OCI-LY3 (cell line): Measurements from ENCODE around the gene DKK3.

Source experiments
- H2AFZ ChIP-seq: fragments of 200-600, 300-600 bp; shearing (Covaris generic); 2 replicates; pipeline ENCODE4 v1.6.0; 2014; ENCODE audit warnings: antibody characterized with exemption, low read depth, low read length
- H3K27ac ChIP-seq: fragments of 200-600, 300-600 bp; sonication (generic); 2 replicates; pipeline ENCODE4 v1.5.1; 2014; ENCODE audit warnings: mild to moderate bottlenecking, low read length, moderate library complexity, mixed read lengths
- H3K27me3 ChIP-seq: fragments of 200-600, 300-600 bp; sonication (generic); 2 replicates; pipeline ENCODE4 v1.6.1; 2014; ENCODE audit warnings: low read depth, low read length, mixed read lengths
- H3K36me3 ChIP-seq: fragments of 200-600, 300-600 bp; sonication (generic); replicated peaks from 2 replicates; pipeline ENCODE3; 2014; ENCODE audit warnings: low read depth, low read length, mixed read lengths
- H3K4me1 ChIP-seq: fragments of 300-600, 200-600 bp; sonication (generic); 2 replicates; pipeline ENCODE4 v1.6.1; 2014; ENCODE audit warnings: low read length, mixed read lengths
- H3K4me2 ChIP-seq: fragments of 200-600, 300-600 bp; sonication (generic); 2 replicates; pipeline ENCODE4 v1.6.1; 2014; ENCODE audit warnings: low read length, mixed read lengths
- H3K4me3 ChIP-seq: fragments of 300-600, 200-600 bp; sonication (generic); 2 replicates; pipeline ENCODE4 v1.5.1; 2014; ENCODE audit warnings: antibody characterized with exemption, mild to moderate bottlenecking, low read length, moderate library complexity
- H3K79me2 ChIP-seq: fragments of 300-600, 200-600 bp; shearing (Covaris generic); 2 replicates; pipeline ENCODE4 v1.6.1; 2014; ENCODE audit warnings: mild to moderate bottlenecking, low read length, mixed read lengths
- H3K9ac ChIP-seq: fragments of 300-600, 200-600 bp; shearing (Covaris generic); 2 replicates; pipeline ENCODE4 v1.6.0; 2014; ENCODE audit warnings: mild to moderate bottlenecking, low read length, moderate library complexity
- H3K9me3 ChIP-seq: fragments of 200-600, 300-600 bp; shearing (Covaris generic); 2 replicates; pipeline ENCODE4 v1.6.1; 2014; ENCODE audit warnings: low read length, mixed read lengths; ENCODE audit not compliant: insufficient read depth
- H4K20me1 ChIP-seq: fragments of 200-600, 300-600 bp; sonication (generic); 2 replicates; pipeline ENCODE4 v1.6.1; 2016; ENCODE audit warnings: low read length, mixed read lengths; ENCODE audit not compliant: insufficient read depth
- CTCF ChIP-seq: fragments of 200-600, 300-600 bp; sonication (generic); IDR thresholded peaks from 2 replicates; pipeline ENCODE4 v1.5.1; 2014; ENCODE audit warnings: antibody characterized with exemption, low read length, low read depth
- EZH2phosphoT487 ChIP-seq: fragments of 200-600 bp; shearing (Covaris generic); IDR thresholded peaks from 2 replicates; pipeline ENCODE4 v1.6.1; 2018; ENCODE audit warnings: antibody characterized with exemption, mixed run types, low read depth

The DKK3 gene

DNA sequence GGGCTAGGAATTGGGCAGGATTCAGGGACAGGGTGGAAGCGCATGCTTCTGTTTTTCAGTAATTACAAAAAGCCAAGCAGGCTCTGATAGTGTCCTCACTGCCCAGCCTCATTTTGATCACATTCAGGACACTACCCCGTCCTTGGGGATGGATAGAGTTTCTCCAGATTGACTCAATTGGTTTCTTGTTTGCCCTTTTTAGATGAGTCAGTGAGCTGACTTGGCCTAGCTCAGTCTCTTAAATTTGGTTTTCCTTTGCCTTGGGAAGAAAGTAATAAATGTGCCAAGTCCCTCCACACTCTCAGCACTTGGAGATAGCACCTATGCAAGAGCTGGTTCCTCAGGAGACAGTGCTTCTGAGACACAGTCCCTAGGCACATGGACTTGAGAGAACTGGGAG, 25.5 kb downstream of the DKK3 start:
- Histone ChIP-seq H3K4me3 (no peak overlapping the region), H3K27me3 (0 out of 2 replicates have a peak, but pooled peaks cover 3% of the 10 kb centered on the region), H3K4me1 (no peaks in the 10 kb centered on the region), H4K20me1 (no peaks in the 10 kb centered on the region), H3K79me2 (no peaks in the 10 kb centered on the region), H3K36me3 (no peaks in the 10 kb centered on the region), H3K9me3 (no peaks in the 10 kb centered on the region), H2AFZ (no peak overlapping the region), H3K27ac (no peak overlapping the region), H3K4me2 (no peak overlapping the region), H3K9ac (no peak overlapping the region)
- TF ChIP-seq CTCF (no peak), EZH2phosphoT487 (no peak)

DNA sequence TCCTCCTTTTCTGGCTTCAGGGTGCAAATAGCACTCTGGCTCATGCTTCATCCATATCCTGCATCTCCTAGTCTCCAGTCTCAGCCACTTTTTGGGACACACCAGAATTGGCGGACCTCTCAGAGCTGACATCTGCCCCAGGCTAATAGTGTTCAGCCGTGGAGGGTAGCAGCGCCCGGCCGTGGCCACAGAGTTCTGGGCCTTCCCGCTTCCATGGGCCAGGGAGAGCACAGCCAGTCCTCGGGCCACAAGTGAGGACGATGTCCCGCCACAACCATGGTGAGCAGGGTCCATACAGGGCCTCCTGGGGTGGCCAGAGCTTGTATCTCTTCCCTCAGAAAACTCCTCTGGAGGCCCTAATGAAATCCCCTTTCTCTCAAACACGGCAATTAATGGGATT, 26.0 kb downstream of the DKK3 start:
- no peak overlapping the region for H3K9ac ChIP-seq
- 0 out of 2 replicates have a peak, but pooled peaks cover 3% of the 10 kb centered on the region for H3K27me3 ChIP-seq
- H3K4me2 ChIP-seq: no peak overlapping the region
- H3K27ac ChIP-seq: no peak overlapping the region
- no peaks in the 10 kb centered on the region for H3K4me1 ChIP-seq
- H4K20me1 ChIP-seq: no peaks in the 10 kb centered on the region
- H3K9me3 ChIP-seq: no peaks in the 10 kb centered on the region
- no peaks in the 10 kb centered on the region for H3K79me2 ChIP-seq
- TF ChIP-seq CTCF (no peak), EZH2phosphoT487 (no peak)
- H3K4me3 ChIP-seq: no peak overlapping the region
- no peaks in the 10 kb centered on the region for H3K36me3 ChIP-seq
- no peak overlapping the region for H2AFZ ChIP-seq

DNA sequence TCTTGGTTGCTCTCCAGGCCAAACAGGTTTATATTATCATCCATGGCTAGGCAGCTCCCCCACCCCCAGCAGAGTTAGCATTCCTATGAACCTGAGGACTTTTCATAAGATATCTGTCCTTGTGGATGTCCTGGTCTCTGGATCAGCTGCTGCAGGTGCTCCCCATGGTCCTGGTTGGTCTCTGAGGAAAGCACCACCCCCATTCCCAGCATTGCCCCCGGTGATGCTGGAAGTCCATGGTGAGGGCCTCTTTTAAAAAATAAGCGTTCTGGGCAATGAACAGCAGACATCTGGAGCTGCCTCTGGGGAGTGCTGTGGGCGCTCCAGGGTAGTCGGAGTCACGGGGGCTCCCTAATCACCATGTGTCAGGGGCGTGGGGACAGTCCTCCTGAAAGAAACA, 26.6 kb downstream of the DKK3 start:
- Histone ChIP-seq H3K36me3 (no peaks in the 10 kb centered on the region), H3K9me3 (no peaks in the 10 kb centered on the region), H3K4me2 (no peak overlapping the region), H3K79me2 (no peaks in the 10 kb centered on the region), H3K4me3 (no peak overlapping the region), H2AFZ (no peak overlapping the region), H4K20me1 (no peaks in the 10 kb centered on the region), H3K27ac (no peak overlapping the region), H3K27me3 (peaks cover 3% of the 10 kb centered on the region; the same call in 1 of the 2 replicates), H3K4me1 (no peaks in the 10 kb centered on the region), H3K9ac (no peak overlapping the region)
- TF ChIP-seq EZH2phosphoT487: no peak

DNA sequence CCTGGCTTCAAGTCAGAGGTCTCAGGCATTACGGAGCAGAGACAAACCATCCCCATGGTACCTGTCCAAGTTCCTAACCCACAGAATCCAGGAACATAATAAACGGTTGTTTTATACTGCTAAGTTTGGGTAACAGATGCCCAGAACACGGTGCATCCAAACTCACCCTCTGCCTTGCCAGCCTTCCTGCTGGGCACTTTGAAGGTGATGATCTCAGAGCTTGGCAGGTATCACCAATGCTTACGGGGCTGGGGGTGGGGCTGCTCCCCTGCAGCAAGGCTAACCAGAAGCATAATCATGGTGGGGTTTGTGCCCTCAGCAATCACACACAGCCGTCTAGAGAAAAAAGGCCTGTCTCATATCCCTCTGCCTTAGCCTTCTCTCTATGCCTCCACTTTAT, 27.1 kb downstream of the DKK3 start:
- Histone ChIP-seq H3K4me1 (no peaks in the 10 kb centered on the region), H3K9me3 (no peaks in the 10 kb centered on the region), H2AFZ (no peak overlapping the region), H3K9ac (no peak overlapping the region), H3K79me2 (no peaks in the 10 kb centered on the region), H3K27me3 (peaks cover 3% of the 10 kb centered on the region; the same call in 1 of the 2 replicates), H3K4me2 (no peak overlapping the region), H4K20me1 (no peaks in the 10 kb centered on the region), H3K4me3 (no peak overlapping the region), H3K27ac (no peak overlapping the region), H3K36me3 (no peaks in the 10 kb centered on the region)
- no peak for TF ChIP-seq CTCF
- TF ChIP-seq EZH2phosphoT487: no peak

- Histone ChIP-seq H3K36me3 (no peaks in the 10 kb centered on the region), H3K4me2 (no peak overlapping the region), H3K27ac (no peak overlapping the region), H3K27me3 (peaks cover 3% of the 10 kb centered on the region; the same call in 1 of the 2 replicates), H3K4me3 (no peak overlapping the region), H3K9ac (no peak overlapping the region), H3K4me1 (no peaks in the 10 kb centered on the region), H3K9me3 (no peaks in the 10 kb centered on the region), H2AFZ (no peak overlapping the region), H3K79me2 (no peaks in the 10 kb centered on the region), H4K20me1 (no peaks in the 10 kb centered on the region)
- no peak for TF ChIP-seq CTCF
- no peak for TF ChIP-seq EZH2phosphoT487
These were observed 27.6 kb downstream of the DKK3 start for GRCh38 chr11:11980841-11981308.
